ENCODE results near the gene TBX18.

TBX18 gene

GRCh38 chr6:84775751-84776150 is 11.4 kb upstream of the TBX18 start:
- Histone ChIP-seq H3K36me3 (ENCODE audit: control insufficient read depth, low read length) (no peaks in the 10 kb centered on the region), H3K9me2 (replicated peaks; ENCODE audit: control insufficient read depth, low read length) (no peaks in the 10 kb centered on the region), H3K27me3 (ENCODE audit: control insufficient read depth, low read length) (no peaks in the 10 kb centered on the region), H3K4me1 (ENCODE audit: control insufficient read depth, low read length) (no peaks in the 10 kb centered on the region), H3K4me2 (ENCODE audit: low read length) (no peak overlapping the region), H3K4me3 (ENCODE audit: low read length) (no peak overlapping the region), H3K79me2 (ENCODE audit: control insufficient read depth, low read length) (no peaks in the 10 kb centered on the region), H4K20me1 (ENCODE audit: control insufficient read depth, insufficient read depth, low read depth, low read length) (no peaks in the 10 kb centered on the region), H3K9me3 (ENCODE audit: control insufficient read depth, insufficient read depth, low read length) (peaks cover 2% of the 10 kb centered on the region; the same call in 1 of the 2 replicates), H3F3A (ENCODE audit: control insufficient read depth, insufficient read depth) (no peaks in the 10 kb centered on the region), H3K27ac (ENCODE audit: low read depth, low read length) (no peak overlapping the region)
- TF ChIP-seq EZH2phosphoT487 (IDR thresholded peaks at IDR 0.05; ENCODE audit: borderline replicate concordance, low read length) = no peak
- TF ChIP-seq CTCF (IDR thresholded peaks at IDR 0.05; ENCODE audit: low read depth, low read length, poor library complexity, severe bottlenecking) = no peak

GRCh38 chr6:84774985-84775284 is 10.5 kb upstream of the TBX18 start:
- no peaks in the 10 kb centered on the region for H3F3A ChIP-seq (ENCODE audit: control insufficient read depth, insufficient read depth)
- no peaks in the 10 kb centered on the region for H3K9me2 ChIP-seq (replicated peaks; ENCODE audit: control insufficient read depth, low read length)
- H3K36me3 ChIP-seq (ENCODE audit: control insufficient read depth, low read length) = no peaks in the 10 kb centered on the region
- H3K79me2 ChIP-seq (ENCODE audit: control insufficient read depth, low read length) = no peaks in the 10 kb centered on the region
- H3K27ac ChIP-seq (ENCODE audit: low read depth, low read length) = no peak overlapping the region
- no peak overlapping the region for H3K4me2 ChIP-seq (ENCODE audit: low read length)
- no peaks in the 10 kb centered on the region for H3K27me3 ChIP-seq (ENCODE audit: control insufficient read depth, low read length)
- H3K9me3 ChIP-seq (ENCODE audit: control insufficient read depth, insufficient read depth, low read length) = peaks cover 2% of the 10 kb centered on the region; the same call in 1 of the 2 replicates
- no peak overlapping the region for H3K4me3 ChIP-seq (ENCODE audit: low read length)
- H3K4me1 ChIP-seq (ENCODE audit: control insufficient read depth, low read length) = no peaks in the 10 kb centered on the region
- no peak for TF ChIP-seq CTCF (IDR thresholded peaks at IDR 0.05; ENCODE audit: low read depth, low read length, poor library complexity, severe bottlenecking)
- TF ChIP-seq EZH2phosphoT487 (IDR thresholded peaks at IDR 0.05; ENCODE audit: borderline replicate concordance, low read length) = no peak
- no peaks in the 10 kb centered on the region for H4K20me1 ChIP-seq (ENCODE audit: control insufficient read depth, insufficient read depth, low read depth, low read length)

GRCh38 chr6:84774157-84774984 is 10.0 kb upstream of the TBX18 start:
- no peaks in the 10 kb centered on the region for H3K27me3 ChIP-seq (ENCODE audit: control insufficient read depth, low read length)
- H3K27ac ChIP-seq (ENCODE audit: low read depth, low read length) = no peak overlapping the region
- no peak overlapping the region for H3K4me3 ChIP-seq (ENCODE audit: low read length)

More at GRCh38 chr6:84774157-84774984, 10.0 kb upstream of the TBX18 start:
- H3K36me3 ChIP-seq (ENCODE audit: control insufficient read depth, low read length) = no peaks in the 10 kb centered on the region
- H3K4me1 ChIP-seq (ENCODE audit: control insufficient read depth, low read length) = no peaks in the 10 kb centered on the region
- no peaks in the 10 kb centered on the region for H3F3A ChIP-seq (ENCODE audit: control insufficient read depth, insufficient read depth)
- H3K4me2 ChIP-seq (ENCODE audit: low read length) = no peak overlapping the region
- TF ChIP-seq EZH2phosphoT487 (IDR thresholded peaks at IDR 0.05; ENCODE audit: borderline replicate concordance, low read length) = no peak
- TF ChIP-seq CTCF (IDR thresholded peaks at IDR 0.05; ENCODE audit: low read depth, low read length, poor library complexity, severe bottlenecking) = no peak
- no peaks in the 10 kb centered on the region for H3K9me2 ChIP-seq (replicated peaks; ENCODE audit: control insufficient read depth, low read length)
- peaks cover 2% of the 10 kb centered on the region; the same call in 1 of the 2 replicates for H3K9me3 ChIP-seq (ENCODE audit: control insufficient read depth, insufficient read depth, low read length)
- no peaks in the 10 kb centered on the region for H4K20me1 ChIP-seq (ENCODE audit: control insufficient read depth, insufficient read depth, low read depth, low read length)
- H3K79me2 ChIP-seq (ENCODE audit: control insufficient read depth, low read length) = no peaks in the 10 kb centered on the region
